Mesodermal cell (in vitro differentiated cells): Measurements from ENCODE around the gene AIM2.

Experiments used
- H3K27ac ChIP-seq: 2 replicates; pipeline ENCODE4 v1.7.0; 2013; ENCODE audit warnings: mild to moderate bottlenecking, low read depth, low read length, moderate library complexity; ENCODE audit not compliant: severe bottlenecking
- H3K36me3 ChIP-seq: 2 replicates; pipeline ENCODE4 v1.7.1; 2013; ENCODE audit warnings: mild to moderate bottlenecking, low read length, moderate library complexity; ENCODE audit not compliant: control insufficient read depth, insufficient read depth
- H3K4me1 ChIP-seq: one replicate; pipeline ENCODE4 v1.7.1; 2013; ENCODE audit warnings: mild to moderate bottlenecking, low read length; ENCODE audit not compliant: insufficient read depth, control insufficient read depth, poor library complexity, severe bottlenecking
- H3K4me3 ChIP-seq: 2 replicates; pipeline ENCODE4 v1.7.0; 2013; ENCODE audit warnings: low read length, control low read depth, mild to moderate bottlenecking; ENCODE audit not compliant: insufficient read depth, poor library complexity, severe bottlenecking; ENCODE audit errors: extremely low read depth
- H3K9me3 ChIP-seq: 2 replicates; pipeline ENCODE4 v1.7.1; 2013; ENCODE audit warnings: mild to moderate bottlenecking, low read length, moderate library complexity; ENCODE audit not compliant: control insufficient read depth
- WGBS, 2 experiments: methylation state at CpG; one replicate each; pipeline ENCODE4 v1.1.5; 2013; ENCODE audit warnings: missing lambda C conversion rate in 2 of 2; ENCODE audit not compliant: insufficient coverage in 2 of 2; 5-methylcytosine and 5-hydroxymethylcytosine counted together

Gene AIM2

GRCh38 chr1:159014851-159015250 lies 61.7 kb downstream of the AIM2 start:
- H3K36me3 ChIP-seq = peaks cover 52% of the 10 kb centered on the region
- no peaks in the 10 kb centered on the region for H3K9me3 ChIP-seq
- peaks cover 8% of the 10 kb centered on the region for H3K4me1 ChIP-seq
- no peak overlapping the region for H3K27ac ChIP-seq
- H3K4me3 ChIP-seq = no peak overlapping the region
- WGBS, 2 experiments = 80% methylated on average over 2 of the region's 3 CpGs; no CpG with 5 or more reads in 1 of the 2 experiments

GRCh38 chr1:159014003-159014571 lies 62.5 kb downstream of the AIM2 start:
- Histone ChIP-seq H3K4me3 (no peak overlapping the region), H3K27ac (no peak overlapping the region), H3K36me3 (peaks cover 48% of the 10 kb centered on the region), H3K9me3 (no peaks in the 10 kb centered on the region), H3K4me1 (peaks cover 14% of the 10 kb centered on the region)
- 89 to 92% methylated on average over 3 of the region's 3 CpGs for WGBS, 2 experiments

DNA sequence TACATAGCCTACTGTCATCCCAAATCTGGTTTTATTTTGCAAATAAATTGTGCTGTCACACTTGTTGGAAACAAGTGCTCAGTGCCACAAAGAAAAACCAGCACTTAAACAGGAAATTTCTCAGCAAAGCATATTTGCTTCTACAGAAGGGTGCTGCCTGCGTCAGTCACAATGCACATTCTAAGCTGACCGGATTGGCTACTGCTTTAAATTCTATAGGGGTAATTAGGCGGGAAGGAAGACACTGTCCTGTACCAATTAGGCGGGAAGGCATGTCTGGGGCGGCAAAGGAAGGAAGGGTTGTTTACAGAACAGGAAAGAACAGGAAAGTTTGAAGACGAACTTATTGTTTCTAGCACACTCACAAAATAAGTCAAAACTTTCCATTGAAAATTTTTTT lies 64.1 kb downstream of the AIM2 start:
- WGBS, 2 experiments = 80 to 93% methylated on average over 2 to 3 of the region's 6 CpGs
- Histone ChIP-seq H3K4me3 (no peak overlapping the region), H3K9me3 (no peaks in the 10 kb centered on the region), H3K27ac (no peak overlapping the region), H3K36me3 (peaks cover 35% of the 10 kb centered on the region), H3K4me1 (peaks cover 19% of the 10 kb centered on the region)
